ENCODE measurements around the gene CELF2.

Gene CELF2

GRCh38 chr10:11234857-11235531, 217.3 kb downstream of the CELF2 start:
- H3K4me3 ChIP-seq (ENCODE audit: low read length) = no peak overlapping the region

GRCh38 chr10:11235771-11236170, 218.1 kb downstream of the CELF2 start:
- no peak for TF ChIP-seq ZNF274 (IDR thresholded peaks at IDR 0.05; ENCODE audit: low read depth, low read length)
- no peak overlapping the region for H3K4me3 ChIP-seq (ENCODE audit: low read length)

More at GRCh38 chr10:11234857-11235531, 217.3 kb downstream of the CELF2 start:
- TF ChIP-seq ZNF274 (IDR thresholded peaks at IDR 0.05; ENCODE audit: low read depth, low read length) = no peak

- TF ChIP-seq ZNF274 (IDR thresholded peaks at IDR 0.05; ENCODE audit: low read depth, low read length) = no peak
- H3K4me3 ChIP-seq (ENCODE audit: low read length) = no peak overlapping the region
These were observed 218.6 kb downstream of the CELF2 start for GRCh38 chr10:11236234-11236633.

- no peak overlapping the region; the same call in 1 of the 2 replicates for H3K4me3 ChIP-seq (ENCODE audit: low read length)
- TF ChIP-seq ZNF274 (IDR thresholded peaks at IDR 0.05; ENCODE audit: low read depth, low read length) = no peak
These were observed 219.9 kb downstream of the CELF2 start for GRCh38 chr10:11237571-11237970.

- TF ChIP-seq ZNF274 (IDR thresholded peaks at IDR 0.05; ENCODE audit: low read depth, low read length) = no peak
- no peak overlapping the region for H3K4me3 ChIP-seq (ENCODE audit: low read length)
These were observed 221.2 kb downstream of the CELF2 start for GRCh38 chr10:11238893-11239292.

GRCh38 chr10:11240641-11241040, 223.0 kb downstream of the CELF2 start:
- no peak for TF ChIP-seq ZNF274 (IDR thresholded peaks at IDR 0.05; ENCODE audit: low read depth, low read length)
- H3K4me3 ChIP-seq (ENCODE audit: low read length) = no peak overlapping the region

- peak overlapping the region; percentile 45; the same call in 1 of the 2 replicates for H3K4me3 ChIP-seq (ENCODE audit: low read length)
These were observed 225.0 kb downstream of the CELF2 start for GRCh38 chr10:11242443-11243387.

GRCh38 chr10:11243425-11244222, 226.0 kb downstream of the CELF2 start:
- no peak for TF ChIP-seq ZNF274 (IDR thresholded peaks at IDR 0.05; ENCODE audit: low read depth, low read length)
- H3K4me3 ChIP-seq (ENCODE audit: low read length) = peak overlapping the region; percentile 40; the same call in 1 of the 2 replicates

More at GRCh38 chr10:11242443-11243387, 225.0 kb downstream of the CELF2 start:
- no peak for TF ChIP-seq ZNF274 (IDR thresholded peaks at IDR 0.05; ENCODE audit: low read depth, low read length)

GRCh38 chr10:11245095-11245479, 227.4 kb downstream of the CELF2 start:
- H3K4me3 ChIP-seq (ENCODE audit: low read length) = peak overlapping the region; percentile 51; the same call in 1 of the 2 replicates
- no peak for TF ChIP-seq ZNF274 (IDR thresholded peaks at IDR 0.05; ENCODE audit: low read depth, low read length)

GRCh38 chr10:11245510-11245909, 227.8 kb downstream of the CELF2 start:
- H3K4me3 ChIP-seq (ENCODE audit: low read length) = peak overlapping the region; percentile 33; the same call in 1 of the 2 replicates
- TF ChIP-seq ZNF274 (IDR thresholded peaks at IDR 0.05; ENCODE audit: low read depth, low read length) = no peak

GRCh38 chr10:11245981-11246590, 228.4 kb downstream of the CELF2 start:
- peak overlapping the region; percentile 33; the same call in 1 of the 2 replicates for H3K4me3 ChIP-seq (ENCODE audit: low read length)
- no peak for TF ChIP-seq ZNF274 (IDR thresholded peaks at IDR 0.05; ENCODE audit: low read depth, low read length)

- no peak for TF ChIP-seq ZNF274 (IDR thresholded peaks at IDR 0.05; ENCODE audit: low read depth, low read length)
- H3K4me3 ChIP-seq (ENCODE audit: low read length) = peak overlapping the region; percentile 33; the same call in 1 of the 2 replicates
These were observed 229.2 kb downstream of the CELF2 start for GRCh38 chr10:11246752-11247467.

Data from GM08714 (cell line).